Osteocyte (in vitro differentiated cells): ENCODE data around the gene TUBG1. TPM values are rescaled to one million over a fixed set of nuclear protein-coding genes. Genes with fewer than 3 reads are reported as not detected.
"Not testable (repeated sequence)": the region's sequence is repeated elsewhere in the genome, so short reads cannot be mapped to it uniquely, and the experiment has no call there.

Experiments
- DNase-seq: peaks from one replicate; pipeline ENCODE4 v3.0.0; 2021; ENCODE audit warnings: mixed read lengths; ENCODE audit not compliant: unreplicated experiment; ENCODE audit errors: extremely low spot score
- H3K27ac Mint-ChIP-seq: one replicate; pipeline ENCODE4 v1.8.0; 2021; ENCODE audit warnings: mild to moderate bottlenecking, mixed read lengths; ENCODE audit not compliant: unreplicated experiment
- H3K27me3 Mint-ChIP-seq: one replicate; pipeline ENCODE4 v1.8.0; 2021; ENCODE audit warnings: mixed read lengths; ENCODE audit not compliant: unreplicated experiment
- H3K36me3 Mint-ChIP-seq: one replicate; pipeline ENCODE4 v1.8.0; 2021; ENCODE audit warnings: mixed read lengths; ENCODE audit not compliant: unreplicated experiment
- H3K4me1 Mint-ChIP-seq: one replicate; pipeline ENCODE4 v1.8.0; 2021; ENCODE audit warnings: mixed read lengths; ENCODE audit not compliant: unreplicated experiment
- H3K4me3 Mint-ChIP-seq: one replicate; pipeline ENCODE4 v1.8.0; 2021; ENCODE audit warnings: mild to moderate bottlenecking, moderate library complexity, mixed read lengths; ENCODE audit not compliant: unreplicated experiment
- H3K9me3 Mint-ChIP-seq: one replicate; pipeline ENCODE4 v1.8.0; 2021; ENCODE audit warnings: mixed read lengths; ENCODE audit not compliant: unreplicated experiment
- total RNA-seq: library from RNA; stranded (reverse); gene quantifications from 2 replicates; pipeline ENCODE4 v1.2.1, GENCODE V29; 2021
- TF ChIP-seq, protein P1 (sequence below): fragments of 200-600 bp; sonication (generic); IDR thresholded peaks from 2 replicates; pipeline ENCODE4 v1.5.0; 2021; ENCODE audit warnings: antibody characterized with exemption, mild to moderate bottlenecking, moderate library complexity

Gene TUBG1
- total RNA-seq, 1 donor from 2014 or later = 47.2 TPM

DNA sequence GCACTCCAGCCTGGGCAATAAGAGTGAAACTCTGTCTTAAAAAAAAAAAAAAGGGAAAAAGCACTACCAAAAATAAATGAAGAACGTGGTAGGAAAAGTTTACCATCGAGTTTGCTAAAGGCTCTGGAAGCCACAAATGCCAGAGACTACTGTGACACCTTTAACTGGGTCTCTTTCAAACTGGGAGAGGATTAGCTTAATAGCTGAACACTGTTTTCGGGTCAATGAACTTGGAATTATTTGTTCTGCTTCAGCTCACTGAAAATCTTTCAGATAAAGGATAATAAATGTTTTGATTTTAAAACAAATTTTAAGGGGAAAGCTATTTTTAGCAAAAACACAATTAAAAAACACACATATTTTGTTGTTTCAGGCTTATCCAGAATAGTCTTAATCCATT, 1.7 kb upstream of the TUBG1 start:
- Mint-ChIP-seq H3K4me3 (peak overlapping the region; percentile 99), H3K27me3 (no peaks in the 10 kb centered on the region), H3K27ac (no peak overlapping the region), H3K9me3 (no peaks in the 10 kb centered on the region), H3K36me3 (peaks cover 6% of the 10 kb centered on the region), H3K4me1 (peaks cover 39% of the 10 kb centered on the region)
- TF ChIP-seq, protein P1, sequence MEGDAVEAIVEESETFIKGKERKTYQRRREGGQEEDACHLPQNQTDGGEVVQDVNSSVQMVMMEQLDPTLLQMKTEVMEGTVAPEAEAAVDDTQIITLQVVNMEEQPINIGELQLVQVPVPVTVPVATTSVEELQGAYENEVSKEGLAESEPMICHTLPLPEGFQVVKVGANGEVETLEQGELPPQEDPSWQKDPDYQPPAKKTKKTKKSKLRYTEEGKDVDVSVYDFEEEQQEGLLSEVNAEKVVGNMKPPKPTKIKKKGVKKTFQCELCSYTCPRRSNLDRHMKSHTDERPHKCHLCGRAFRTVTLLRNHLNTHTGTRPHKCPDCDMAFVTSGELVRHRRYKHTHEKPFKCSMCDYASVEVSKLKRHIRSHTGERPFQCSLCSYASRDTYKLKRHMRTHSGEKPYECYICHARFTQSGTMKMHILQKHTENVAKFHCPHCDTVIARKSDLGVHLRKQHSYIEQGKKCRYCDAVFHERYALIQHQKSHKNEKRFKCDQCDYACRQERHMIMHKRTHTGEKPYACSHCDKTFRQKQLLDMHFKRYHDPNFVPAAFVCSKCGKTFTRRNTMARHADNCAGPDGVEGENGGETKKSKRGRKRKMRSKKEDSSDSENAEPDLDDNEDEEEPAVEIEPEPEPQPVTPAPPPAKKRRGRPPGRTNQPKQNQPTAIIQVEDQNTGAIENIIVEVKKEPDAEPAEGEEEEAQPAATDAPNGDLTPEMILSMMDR = no peak
- DNase-seq = no peak

DNA sequence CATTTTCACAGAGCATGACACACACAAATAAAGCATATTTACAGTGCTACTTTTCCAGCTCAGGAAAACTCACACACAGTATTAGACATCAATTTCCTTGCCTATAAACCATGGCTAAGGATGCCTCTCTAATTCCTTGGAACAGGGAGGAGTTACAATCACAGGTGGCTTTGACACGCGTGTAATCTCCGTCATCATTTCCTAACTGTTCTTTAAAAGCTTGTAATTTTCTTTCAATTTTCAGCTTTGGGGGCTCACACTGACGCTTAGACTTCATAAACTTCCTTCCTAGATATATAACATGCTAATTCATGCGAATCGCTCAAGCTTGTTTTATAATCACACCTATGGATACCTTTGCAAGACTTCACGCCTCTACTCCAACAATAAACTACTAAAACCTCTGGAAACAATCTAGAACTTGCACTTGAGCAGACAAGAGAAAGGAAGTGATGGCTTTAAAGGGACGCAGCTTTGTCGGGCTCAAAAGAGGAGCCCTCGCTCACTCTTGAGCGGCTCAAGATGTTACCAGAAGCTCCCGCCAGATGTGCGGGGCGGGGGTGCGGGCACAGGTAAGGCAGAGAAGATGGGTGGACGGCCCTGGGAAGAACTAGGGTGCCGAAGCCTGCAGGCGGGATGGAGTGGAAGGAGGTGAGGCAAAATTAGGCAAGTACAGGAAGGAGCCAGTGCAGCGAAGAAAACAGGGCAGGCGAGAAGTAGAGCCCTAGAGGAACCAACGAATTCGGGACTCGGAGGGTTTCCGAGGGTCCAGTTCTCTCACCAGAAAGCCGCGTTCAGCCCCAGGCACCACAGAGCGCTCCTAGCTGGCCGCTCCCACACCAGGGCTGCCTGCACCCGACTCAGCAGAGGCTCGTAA, 940 bp upstream of the TUBG1 start:
- TF ChIP-seq, protein P1 = no peak
- peak overlapping the region; percentile 95 for H3K27ac Mint-ChIP-seq
- DNase-seq = no peak
- H3K36me3 Mint-ChIP-seq = peaks cover 7% of the 10 kb centered on the region
- H3K4me3 Mint-ChIP-seq = peak overlapping the region; percentile 99
- H3K9me3 Mint-ChIP-seq = no peaks in the 10 kb centered on the region
- no peaks in the 10 kb centered on the region for H3K27me3 Mint-ChIP-seq
- H3K4me1 Mint-ChIP-seq = peaks cover 34% of the 10 kb centered on the region

DNA sequence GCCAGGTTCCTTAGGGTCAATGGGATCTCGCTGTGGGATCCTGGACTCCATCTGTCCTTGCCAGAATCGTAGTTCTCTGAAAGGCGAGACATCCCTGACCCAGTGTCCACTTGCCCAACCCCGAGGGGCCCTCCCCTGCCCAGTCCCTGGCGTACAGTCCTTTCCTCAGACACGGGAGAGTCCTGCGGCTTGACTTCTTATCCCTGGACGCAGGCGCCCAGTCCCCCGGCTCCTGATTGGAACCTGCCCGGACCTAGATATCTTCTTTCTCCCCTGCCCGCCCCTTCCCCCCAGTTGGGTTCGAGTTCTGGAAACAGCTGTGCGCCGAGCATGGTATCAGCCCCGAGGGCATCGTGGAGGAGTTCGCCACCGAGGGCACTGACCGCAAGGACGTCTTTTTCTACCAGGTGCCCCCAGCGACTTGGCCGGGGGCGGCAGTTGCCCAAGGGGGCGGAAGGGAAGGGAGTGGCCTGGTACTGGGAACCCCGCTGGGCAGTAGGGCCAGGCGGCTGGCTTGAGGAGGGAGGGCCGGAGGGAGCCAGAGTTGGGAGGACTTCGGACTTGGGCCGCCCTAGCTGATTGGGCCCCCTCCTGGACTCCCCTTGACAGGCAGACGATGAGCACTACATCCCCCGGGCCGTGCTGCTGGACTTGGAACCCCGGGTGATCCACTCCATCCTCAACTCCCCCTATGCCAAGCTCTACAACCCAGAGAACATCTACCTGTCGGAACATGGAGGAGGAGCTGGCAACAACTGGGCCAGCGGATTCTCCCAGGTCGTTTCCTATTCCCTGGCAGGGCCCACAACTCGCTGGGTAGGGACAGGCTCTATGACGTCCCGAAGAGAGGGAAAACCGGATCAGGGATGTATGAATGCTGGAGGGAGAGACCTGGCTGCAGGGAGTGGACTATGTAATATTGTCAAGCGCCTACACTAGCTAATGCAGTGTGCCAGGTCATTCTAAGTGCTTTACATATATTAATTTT, 625 bp downstream of the TUBG1 start:
- peak overlapping the region; percentile 99 for H3K4me3 Mint-ChIP-seq
- H3K9me3 Mint-ChIP-seq, H3K27me3 Mint-ChIP-seq, DNase-seq: not testable (repeated sequence)
- peak overlapping the region; percentile 90 for H3K27ac Mint-ChIP-seq
- H3K36me3 Mint-ChIP-seq = peaks cover 21% of the 10 kb centered on the region
- H3K4me1 Mint-ChIP-seq = peaks cover 30% of the 10 kb centered on the region

DNA sequence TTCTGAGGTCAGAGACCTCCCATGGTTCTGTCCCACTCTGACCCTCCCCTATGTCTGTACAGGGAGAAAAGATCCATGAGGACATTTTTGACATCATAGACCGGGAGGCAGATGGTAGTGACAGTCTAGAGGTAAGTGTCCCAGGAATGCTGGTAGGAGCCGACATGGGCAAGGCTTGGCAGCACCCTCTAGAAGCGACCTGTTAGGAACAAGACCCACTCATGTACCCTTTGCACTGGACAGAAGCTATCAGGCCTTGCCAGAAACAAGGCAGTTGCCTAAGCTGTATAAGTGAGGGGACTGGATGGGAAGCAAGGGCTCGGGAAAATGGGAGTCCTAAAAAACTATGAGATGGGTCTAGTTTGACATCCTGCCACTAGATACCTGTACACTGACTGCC, 2.5 kb downstream of the TUBG1 start:
- peaks cover 26% of the 10 kb centered on the region for H3K36me3 Mint-ChIP-seq
- peaks cover 16% of the 10 kb centered on the region for H3K4me1 Mint-ChIP-seq
- H3K27ac Mint-ChIP-seq = no peak overlapping the region
- H3K27me3 Mint-ChIP-seq = no peaks in the 10 kb centered on the region
- H3K9me3 Mint-ChIP-seq = no peaks in the 10 kb centered on the region
- no peak for DNase-seq
- peak overlapping the region; percentile 29 for H3K4me3 Mint-ChIP-seq
- TF ChIP-seq, protein P1 = no peak

DNA sequence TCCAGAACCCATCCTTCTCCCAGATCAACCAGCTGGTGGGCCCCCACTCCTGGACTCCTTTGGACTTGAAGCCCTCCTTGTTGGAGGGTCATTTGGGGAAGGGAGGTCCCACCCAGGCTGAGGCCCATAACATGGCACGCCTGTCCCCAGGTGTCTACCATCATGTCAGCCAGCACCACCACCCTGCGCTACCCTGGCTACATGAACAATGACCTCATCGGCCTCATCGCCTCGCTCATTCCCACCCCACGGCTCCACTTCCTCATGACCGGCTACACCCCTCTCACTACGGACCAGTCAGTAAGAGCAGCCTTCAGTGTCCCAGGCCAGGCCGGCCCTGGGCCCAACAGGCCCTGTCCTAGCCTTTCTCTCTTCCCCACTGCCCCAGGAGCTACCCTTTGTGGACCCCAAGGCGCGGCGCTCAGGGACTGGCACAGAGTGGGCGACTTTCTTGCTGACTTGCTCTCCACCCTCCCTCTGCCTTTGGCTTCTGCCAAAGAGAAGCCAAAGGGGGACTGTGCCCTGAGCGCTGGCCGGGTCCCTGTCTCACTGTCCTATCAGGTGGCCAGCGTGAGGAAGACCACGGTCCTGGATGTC, 4.3 kb downstream of the TUBG1 start:
- Mint-ChIP-seq H3K4me3 (no peak overlapping the region), H3K27ac (no peak overlapping the region), H3K4me1 (peaks cover 8% of the 10 kb centered on the region), H3K36me3 (peaks cover 26% of the 10 kb centered on the region), H3K9me3 (no peaks in the 10 kb centered on the region), H3K27me3 (no peaks in the 10 kb centered on the region)
- TF ChIP-seq, protein P1 = no peak
- no peak for DNase-seq
